PC-9 (cell line): Measurements from ENCODE around the gene UNC5CL. TPM values are rescaled to one million over a fixed set of nuclear protein-coding genes. Genes with fewer than 3 reads are reported as not detected.
"Not testable (repeated sequence)": the region's sequence is repeated elsewhere in the genome, so short reads cannot be mapped to it uniquely, and the experiment has no call there.

Experiments used
- BruUV-seq: library from RNA; stranded (reverse); fragments of 400-500 nt; replicated peaks from 2 replicates; lab custom pipeline; 2021; lab: Mats Ljungman, UMichigan
- CTCF ChIA-PET: fragments of 300-600 bp; sonication (Branson Sonifier 250); formaldehyde crosslinking; loops from one replicate; lab custom pipeline; 2022; ENCODE audit warnings: antibody characterized with exemption; lab: Charles Lee
- POLR2A ChIA-PET: fragments of 300-600 bp; sonication (Branson Sonifier 250); formaldehyde crosslinking; loops from one replicate; lab custom pipeline; 2022; ENCODE audit warnings: antibody characterized with exemption; ENCODE audit not compliant: unreplicated experiment; lab: Charles Lee
- DNase-seq, 2 experiments: peaks; one replicate each; pipeline versions ENCODE4 v3.0.0 to v3.0.0-alpha.2; 2015 to 2022; ENCODE audit warnings: mixed read lengths in 1 of 2
- H2AFZ ChIP-seq: fragments of 200-600 bp; sonication (generic); 2 replicates; pipeline ENCODE4 v1.8.1; 2017; ENCODE audit warnings: antibody characterized with exemption
- H3F3A ChIP-seq: fragments of 200-600 bp; sonication (generic); 2 replicates; pipeline ENCODE4 v1.8.1; 2017; ENCODE audit warnings: antibody characterized with exemption, mild to moderate bottlenecking, low read depth; ENCODE audit not compliant: insufficient read depth
- H3K27ac ChIP-seq: fragments of 200-600 bp; sonication (generic); 2 replicates; pipeline ENCODE4 v1.6.1; 2016; ENCODE audit warnings: mixed run types
- H3K27me3 ChIP-seq: fragments of 200-600 bp; sonication (generic); 2 replicates; pipeline ENCODE4 v1.6.1; 2016; ENCODE audit warnings: low read depth, mixed run types; ENCODE audit not compliant: insufficient read depth
- H3K36me3 ChIP-seq: fragments of 200-600 bp; sonication (generic); 2 replicates; pipeline ENCODE4 v1.6.1; 2016; ENCODE audit warnings: low read depth, mixed run types
- H3K4me1 ChIP-seq: fragments of 200-600 bp; sonication (generic); replicated peaks from 2 replicates; pipeline ENCODE4 v1.6.1; 2016; ENCODE audit warnings: mixed run types; ENCODE audit not compliant: insufficient read depth
- H3K4me2 ChIP-seq: fragments of 200-600 bp; sonication (generic); 2 replicates; pipeline ENCODE4 v1.6.1; 2017; ENCODE audit warnings: mixed run types
- H3K4me3 ChIP-seq: fragments of 200-600 bp; sonication (generic); 2 replicates; pipeline ENCODE4 v1.6.1; 2016; ENCODE audit warnings: mixed run types
- H3K79me2 ChIP-seq: fragments of 200-600 bp; sonication (generic); 2 replicates; pipeline ENCODE4 v1.6.1; 2017; ENCODE audit warnings: low read depth, mixed run types
- H3K9me2 ChIP-seq: fragments of 200-600 bp; sonication (generic); 2 replicates; pipeline ENCODE4 v1.8.1; 2017; ENCODE audit warnings: mild to moderate bottlenecking; ENCODE audit not compliant: insufficient read depth
- H3K9me3 ChIP-seq: fragments of 200-600 bp; sonication (generic); 2 replicates; pipeline ENCODE4 v1.8.1; 2016; ENCODE audit warnings: low read depth; ENCODE audit not compliant: insufficient read depth
- H4K20me1 ChIP-seq: fragments of 200-600 bp; sonication (generic); 2 replicates; pipeline ENCODE4 v1.8.1; 2017; ENCODE audit not compliant: insufficient read depth
- CTCF ChIP-seq: fragments of 200-600 bp; sonication (generic); conservative IDR thresholded peaks from 2 replicates; pipeline ENCODE4 v1.6.1; 2017; ENCODE audit warnings: mixed run types, antibody characterized with exemption, mild to moderate bottlenecking, moderate library complexity
- EZH2 ChIP-seq: fragments of 200-600 bp; sonication (generic); IDR thresholded peaks from 2 replicates; pipeline ENCODE4 v1.8.0; 2017; ENCODE audit warnings: antibody characterized with exemption, low read depth
- intact Hi-C: fragments of 100-400 bp; cut with micrococcal nuclease; formaldehyde crosslinking; loops from one replicate; pipeline ENCODE4 v1.10.0; 2022; ENCODE audit not compliant: unreplicated experiment
- total RNA-seq: library from RNA; stranded (reverse); gene quantifications from 2 replicates; pipeline ENCODE4 v1.2.3, GENCODE V29; 2021

The UNC5CL gene
- total RNA-seq, 1 experiment from 2014 or later: 1.7 TPM

- no peaks in the 10 kb centered on the region for H3K79me2 ChIP-seq
- H3K9me3 ChIP-seq: no peaks in the 10 kb centered on the region
- H3K4me1 ChIP-seq: peaks cover 12% of the 10 kb centered on the region; the same call in 1 of the 2 replicates
- no peak overlapping the region for H3K4me2 ChIP-seq
- TF ChIP-seq EZH2 (no peak), CTCF (no peak)
- no peak overlapping the region for H2AFZ ChIP-seq
- H3K27me3 ChIP-seq: no peaks in the 10 kb centered on the region
- no peak for DNase-seq
- H3F3A ChIP-seq: no peaks in the 10 kb centered on the region
- BruUV-seq: no TSS peak
- H3K4me3 ChIP-seq: no peak overlapping the region
- intact Hi-C loops: no loop called here
- no peak overlapping the region for H3K27ac ChIP-seq
- POLR2A ChIA-PET: interaction anchor here (0.5 kb wide), 1 partner anchor 20 kb away, joined by 5 read pairs; no protein-coding TSS in a partner anchor
- H4K20me1 ChIP-seq: no peaks in the 10 kb centered on the region
- CTCF ChIA-PET: no interaction called here
- no peaks in the 10 kb centered on the region for H3K9me2 ChIP-seq
- H3K36me3 ChIP-seq: no peaks in the 10 kb centered on the region
Measured at GRCh38 chr6:41017663-41018062, 21.4 kb downstream of the UNC5CL start.

GRCh38 chr6:41015860-41016259 lies 23.2 kb downstream of the UNC5CL start:
- H3K27ac ChIP-seq, H3K36me3 ChIP-seq, DNase-seq, H3K27me3 ChIP-seq, H3K9me3 ChIP-seq, H3K4me1 ChIP-seq, H3K4me2 ChIP-seq, CTCF ChIA-PET, H3K9me2 ChIP-seq, H2AFZ ChIP-seq, H4K20me1 ChIP-seq, intact Hi-C loops, H3K79me2 ChIP-seq, H3K4me3 ChIP-seq, H3F3A ChIP-seq, POLR2A ChIA-PET, BruUV-seq: not testable (repeated sequence)

- TF ChIP-seq CTCF (no peak), EZH2 (no peak)
- Histone ChIP-seq H3K27me3 (peaks cover 10% of the 10 kb centered on the region; the same call in 1 of the 2 replicates), H3K27ac (no peak overlapping the region), H3K36me3 (no peaks in the 10 kb centered on the region), H4K20me1 (no peaks in the 10 kb centered on the region), H3K4me3 (no peak overlapping the region), H3K4me1 (no peaks in the 10 kb centered on the region), H3K9me3 (no peaks in the 10 kb centered on the region), H3F3A (no peaks in the 10 kb centered on the region), H2AFZ (no peak overlapping the region), H3K9me2 (no peaks in the 10 kb centered on the region), H3K4me2 (no peak overlapping the region), H3K79me2 (no peaks in the 10 kb centered on the region)
- CTCF ChIA-PET: no interaction called here
- BruUV-seq: no TSS peak
- DNase-seq: no peak
- intact Hi-C loops: no loop called here
- POLR2A ChIA-PET: no interaction called here
Measured at GRCh38 chr6:41014780-41015179, 24.2 kb downstream of the UNC5CL start.
